Retinal pigment epithelial cell (primary cell): ENCODE results near the gene BEST4.
"Not testable (repeated sequence)": the region's sequence is repeated elsewhere in the genome, so short reads cannot be mapped to it uniquely, and the experiment has no call there.

ENCODE experiments used
- DNase-seq: peaks from one replicate; pipeline ENCODE4 v3.0.0-alpha.2; 2010; ENCODE audit warnings: low read depth
- H3K4me3 ChIP-seq: 2 replicates; pipeline ENCODE4 v1.5.1; 2011; ENCODE audit warnings: mild to moderate bottlenecking, low read length, control low read depth, moderate library complexity
- CTCF ChIP-seq: conservative IDR thresholded peaks from 2 replicates; pipeline ENCODE4 v1.5.1; 2011; ENCODE audit warnings: low read depth, low read length, control low read depth, inconsistent platforms

BEST4 gene

DNA sequence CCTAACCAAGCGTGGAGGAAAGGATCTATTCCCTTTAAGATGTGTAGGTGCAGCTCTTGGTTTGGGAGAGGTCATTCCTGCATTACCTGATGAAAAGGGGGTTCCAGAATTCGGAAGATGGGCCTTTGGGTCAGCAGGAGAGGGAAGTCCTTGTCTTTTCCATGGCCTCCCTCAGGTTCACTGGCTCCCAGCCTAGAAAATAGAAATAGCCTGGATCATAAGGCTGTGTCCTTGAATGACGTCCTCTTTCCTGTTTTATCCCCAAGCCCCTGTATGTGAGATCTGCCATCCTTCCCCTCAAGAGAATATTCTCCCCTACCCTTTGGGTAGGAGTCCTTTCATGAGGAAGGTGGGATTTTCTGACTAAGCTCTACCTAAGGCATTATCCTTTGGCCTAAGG lies 27.1 kb downstream of the BEST4 start:
- H3K4me3 ChIP-seq = no peak overlapping the region
- no peak for DNase-seq
- TF ChIP-seq CTCF = no peak

GRCh38 chr1:44759077-44759476 lies 28.9 kb downstream of the BEST4 start:
- DNase-seq = no peak
- no peak for TF ChIP-seq CTCF
- no peak overlapping the region for H3K4me3 ChIP-seq

- TF ChIP-seq CTCF = no peak
- no peak for DNase-seq
Measured at GRCh38 chr1:44757420-44757819, 30.6 kb downstream of the BEST4 start.

GRCh38 chr1:44747878-44748277 lies 40.1 kb downstream of the BEST4 start:
- no peak for TF ChIP-seq CTCF
- DNase-seq = no peak
- H3K4me3 ChIP-seq = no peak overlapping the region

More at GRCh38 chr1:44757420-44757819, 30.6 kb downstream of the BEST4 start:
- H3K4me3 ChIP-seq = no peak overlapping the region

DNA sequence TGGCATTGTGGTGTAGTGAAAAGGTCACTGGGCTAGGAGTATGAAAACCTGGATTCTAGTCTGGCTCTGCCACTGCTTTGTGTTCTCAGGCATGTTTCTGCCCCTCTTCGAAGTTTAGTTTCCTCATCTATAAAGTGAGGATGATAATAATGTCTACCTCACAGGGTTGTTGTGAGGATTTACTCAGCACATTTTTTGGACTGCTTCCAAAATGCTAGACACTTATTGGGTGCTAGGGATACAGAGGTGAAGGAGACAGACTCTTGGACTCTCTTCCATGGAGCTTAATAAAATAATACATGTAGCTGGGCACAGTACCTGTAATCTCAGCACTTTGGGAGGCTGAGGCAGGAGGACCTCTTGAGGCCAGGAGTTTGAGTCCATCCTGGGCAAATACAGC lies 44.8 kb downstream of the BEST4 start:
- no peak overlapping the region for H3K4me3 ChIP-seq
- DNase-seq = no peak
- TF ChIP-seq CTCF = no peak

DNA sequence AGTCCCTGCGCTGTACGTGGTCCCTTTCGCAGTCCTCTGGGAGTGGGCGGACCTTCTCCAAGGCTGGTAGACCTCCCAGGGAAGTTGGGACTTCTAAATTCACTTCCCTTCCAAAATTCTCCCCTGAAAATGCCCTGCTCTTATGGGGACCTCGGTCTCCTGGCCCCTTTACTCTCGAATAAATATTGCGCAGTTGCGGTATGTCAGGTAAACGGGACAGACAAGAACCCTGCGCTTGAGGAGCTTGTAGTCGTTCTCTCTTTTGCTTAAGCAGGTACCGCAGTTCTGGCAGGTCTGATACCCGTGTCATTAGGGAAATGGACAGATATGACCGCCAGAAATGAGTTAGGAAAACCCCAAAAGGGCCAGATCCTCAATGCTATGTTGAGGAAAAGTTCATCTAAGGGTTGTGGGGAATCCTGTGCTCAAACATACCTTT lies 47.8 kb downstream of the BEST4 start:
- no peak for DNase-seq
- no peak for TF ChIP-seq CTCF
- peak overlapping the region; percentile 89 for H3K4me3 ChIP-seq

- TF ChIP-seq CTCF = no peak
- H3K4me3 ChIP-seq = peak within 1 kb of the TSS; percentile 89
Measured at GRCh38 chr1:44739307-44740178, 48.4 kb downstream of the BEST4 start, which contains the start of gene KIF2C. Gene KIF2C, plus strand, starts transcription at chr1:44739837. Its CDS starts 96 bp downstream, at chr1:44739933.

GRCh38 chr1:44738953-44739306 lies 49.0 kb downstream of the BEST4 start:
- DNase-seq = not testable (repeated sequence)

More at GRCh38 chr1:44739307-44740178, 48.4 kb downstream of the BEST4 start, which contains the start of gene KIF2C:
- peak; percentile 91 for DNase-seq

More at GRCh38 chr1:44738953-44739306, 49.0 kb downstream of the BEST4 start:
- peak overlapping the region; percentile 89 for H3K4me3 ChIP-seq
